Panc1 (cell line): ENCODE data around the gene AP1B1. TPM values are rescaled to one million over a fixed set of nuclear protein-coding genes. Genes with fewer than 3 reads are reported as not detected.

Experiments
- ATAC-seq: fragments of 200-7000 bp; cut with Tn5 transposase; 2 replicates; pipeline ENCODE4 v1.9.1; 2020; ENCODE audit warnings: mild to moderate bottlenecking, moderate library complexity
- BruUV-seq: library from RNA; stranded (reverse); fragments of 400-500 nt; replicated peaks from 2 replicates; lab custom pipeline; 2021; lab: Mats Ljungman, UMichigan
- CTCF ChIA-PET: fragments of 300-600 bp; sonication (Branson Sonifier 250); formaldehyde crosslinking; loops from one replicate; lab custom pipeline; 2022; ENCODE audit warnings: antibody characterized with exemption; lab: Charles Lee
- POLR2A ChIA-PET: fragments of 300-600 bp; sonication (Branson Sonifier 250); formaldehyde crosslinking; loops from one replicate; lab custom pipeline; 2022; ENCODE audit warnings: antibody characterized with exemption; lab: Charles Lee
- DNase-seq: peaks from one replicate; pipeline ENCODE4 v3.0.0-alpha.2; 2010; ENCODE audit warnings: low read depth, low spot score
- H3K27ac ChIP-seq: 2 replicates; pipeline ENCODE4 v1.5.1; 2011; ENCODE audit warnings: mild to moderate bottlenecking, low read length, inconsistent platforms
- H3K27me3 ChIP-seq: fragments of 200-500 bp; sonication (Bioruptor generic); 2 replicates; pipeline ENCODE4 v1.6.0; 2014; ENCODE audit warnings: low read length, inconsistent platforms; ENCODE audit not compliant: control insufficient read depth, insufficient read depth
- H3K36me3 ChIP-seq: fragments of 200-500 bp; sonication (Bioruptor generic); 2 replicates; pipeline ENCODE4 v1.5.1; 2014; ENCODE audit warnings: inconsistent platforms, mild to moderate bottlenecking, low read length, moderate library complexity; ENCODE audit not compliant: control insufficient read depth, insufficient read depth
- H3K4me1 ChIP-seq: 2 replicates; pipeline ENCODE4 v1.5.1; 2011; ENCODE audit warnings: inconsistent platforms, mild to moderate bottlenecking, low read length, moderate library complexity; ENCODE audit not compliant: control insufficient read depth, insufficient read depth
- H3K4me3 ChIP-seq, 2 experiments: 2 replicates each; pipeline ENCODE4 v1.5.1; 2011 to 2012; ENCODE audit warnings: low read depth in 2 of 2, low read length in 2 of 2, mild to moderate bottlenecking in 2 of 2, inconsistent platforms in 1 of 2, moderate library complexity in 1 of 2
- H3K9me3 ChIP-seq: fragments of 200-500 bp; sonication (Bioruptor generic); 2 replicates; pipeline ENCODE4 v1.5.1; 2014; ENCODE audit warnings: low read depth, mild to moderate bottlenecking, inconsistent platforms, low read length, moderate library complexity; ENCODE audit not compliant: control insufficient read depth, insufficient read depth
- POLR2AphosphoS5 ChIP-seq: IDR thresholded peaks from 2 replicates; pipeline ENCODE4 v1.6.1; 2012; ENCODE audit warnings: mild to moderate bottlenecking, low read depth, low read length, moderate library complexity
- REST ChIP-seq, 2 experiments: IDR thresholded peaks; 2 replicates each; pipeline ENCODE4 v1.6.1; 2011 to 2012; ENCODE audit warnings: low read depth in 2 of 2, control low read depth in 1 of 2, low read length in 1 of 2, mild to moderate bottlenecking in 1 of 2, moderate library complexity in 1 of 2; ENCODE audit not compliant: insufficient read depth in 1 of 2
- SIN3A ChIP-seq: IDR thresholded peaks from 2 replicates; pipeline ENCODE4 v1.6.1; 2012; ENCODE audit warnings: low read depth, mild to moderate bottlenecking, low read length, moderate library complexity, borderline replicate concordance; ENCODE audit not compliant: insufficient read depth
- TCF7L2 ChIP-seq: IDR thresholded peaks from 2 replicates; pipeline ENCODE4 v1.6.1; 2011; ENCODE audit warnings: mild to moderate bottlenecking, low read depth, low read length, inconsistent platforms
- in situ Hi-C: cut with HindIII; loops from 2 replicates; pipeline ENCODE4 v1.10.0; 2016; ENCODE audit warnings: low sequenced_read_pairs, low pct_unique_long_range_greater_than_20kb
- intact Hi-C: fragments of 100-400 bp; cut with micrococcal nuclease; formaldehyde crosslinking; loops from one replicate; pipeline ENCODE4 v1.10.0; 2022; ENCODE audit not compliant: unreplicated experiment
- total RNA-seq: library from RNA; stranded (reverse); gene quantifications from one replicate; pipeline ENCODE4 v1.2.1, GENCODE V29; 2021; ENCODE audit not compliant: unreplicated experiment
- TF ChIP-seq, protein P1 (sequence below): fragments of 450-650 bp; IDR thresholded peaks from 2 replicates; pipeline ENCODE4 v1.5.1; 2017; ENCODE audit warnings: mild to moderate bottlenecking

AP1B1 gene
- total RNA-seq, 1 experiment from 2014 or later, result 48.6 TPM

DNA sequence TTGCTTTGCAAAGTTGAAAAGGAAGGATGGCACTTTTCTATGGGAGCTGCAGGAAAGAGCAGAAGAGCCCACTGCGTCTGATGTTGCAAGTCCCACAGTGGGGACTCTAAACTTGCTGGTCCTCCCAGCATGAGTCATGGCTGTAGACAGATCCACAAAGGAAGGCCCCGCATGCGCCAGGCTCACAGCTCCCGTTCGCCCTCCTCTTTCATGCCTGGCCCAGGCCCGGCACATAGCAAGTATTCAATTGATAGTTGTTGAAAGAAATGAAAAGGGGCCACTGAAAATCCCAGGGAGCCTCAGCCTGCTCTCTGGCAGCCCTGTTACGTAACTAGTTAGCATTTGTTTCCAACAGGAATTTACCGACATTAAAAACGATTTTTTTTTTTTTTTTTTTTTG lies 18.9 kb downstream of the AP1B1 start:
- H3K9me3 ChIP-seq, result no peaks in the 10 kb centered on the region
- no peaks in the 10 kb centered on the region for H3K36me3 ChIP-seq
- ATAC-seq (no peak), DNase-seq (no peak)
- intact Hi-C loops, result no loop called here
- no peaks in the 10 kb centered on the region for H3K27me3 ChIP-seq
- no TSS peak for BruUV-seq
- H3K27ac ChIP-seq, result no peak overlapping the region
- no peaks in the 10 kb centered on the region for H3K4me1 ChIP-seq
- CTCF ChIA-PET, result no interaction called here
- POLR2A ChIA-PET, result no interaction called here
- TF ChIP-seq POLR2AphosphoS5 (no peak), TCF7L2 (no peak), REST (IDR thresholded peaks at IDR 0.05; ENCODE audit: insufficient read depth in 1 of 2, low read depth in 2 of 2, low read length in 1 of 2) (no peak), SIN3A (no peak)
- TF ChIP-seq, protein P1, sequence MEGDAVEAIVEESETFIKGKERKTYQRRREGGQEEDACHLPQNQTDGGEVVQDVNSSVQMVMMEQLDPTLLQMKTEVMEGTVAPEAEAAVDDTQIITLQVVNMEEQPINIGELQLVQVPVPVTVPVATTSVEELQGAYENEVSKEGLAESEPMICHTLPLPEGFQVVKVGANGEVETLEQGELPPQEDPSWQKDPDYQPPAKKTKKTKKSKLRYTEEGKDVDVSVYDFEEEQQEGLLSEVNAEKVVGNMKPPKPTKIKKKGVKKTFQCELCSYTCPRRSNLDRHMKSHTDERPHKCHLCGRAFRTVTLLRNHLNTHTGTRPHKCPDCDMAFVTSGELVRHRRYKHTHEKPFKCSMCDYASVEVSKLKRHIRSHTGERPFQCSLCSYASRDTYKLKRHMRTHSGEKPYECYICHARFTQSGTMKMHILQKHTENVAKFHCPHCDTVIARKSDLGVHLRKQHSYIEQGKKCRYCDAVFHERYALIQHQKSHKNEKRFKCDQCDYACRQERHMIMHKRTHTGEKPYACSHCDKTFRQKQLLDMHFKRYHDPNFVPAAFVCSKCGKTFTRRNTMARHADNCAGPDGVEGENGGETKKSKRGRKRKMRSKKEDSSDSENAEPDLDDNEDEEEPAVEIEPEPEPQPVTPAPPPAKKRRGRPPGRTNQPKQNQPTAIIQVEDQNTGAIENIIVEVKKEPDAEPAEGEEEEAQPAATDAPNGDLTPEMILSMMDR, result no peak
- H3K4me3 ChIP-seq, result no peak overlapping the region
- in situ Hi-C loops, result no loop called here

DNA sequence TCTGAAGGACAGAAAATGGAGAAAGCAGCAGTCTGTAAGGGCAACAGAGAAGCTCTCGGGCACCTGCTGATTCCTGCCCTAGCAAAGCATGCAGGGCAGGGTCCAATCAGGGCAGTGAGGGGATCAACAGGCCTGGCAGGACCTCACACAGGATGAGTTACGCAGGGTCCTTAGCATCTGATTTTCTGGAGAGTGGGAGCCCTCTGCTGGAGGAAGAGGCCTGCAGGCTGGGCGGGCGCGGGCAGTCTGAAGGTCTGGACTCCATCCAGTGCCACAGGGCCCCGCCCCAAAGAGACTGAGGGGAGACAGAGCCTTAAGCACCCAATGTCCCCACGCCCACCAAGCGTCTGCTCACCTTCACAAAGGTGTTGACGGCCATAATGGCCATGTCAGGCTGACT lies 28.9 kb downstream of the AP1B1 start:
- no TSS peak for BruUV-seq
- intact Hi-C loops, result no loop called here
- in situ Hi-C loops, result no loop called here

More for the DNA sequence above, 28.9 kb downstream of the AP1B1 start:
- TF ChIP-seq POLR2AphosphoS5, result no peak
- TF ChIP-seq, protein P1, result peak; percentile 74; the same call in 1 of the 2 replicates
- no peak for TF ChIP-seq SIN3A
- no peak for TF ChIP-seq TCF7L2
- no peak for TF ChIP-seq REST (IDR thresholded peaks at IDR 0.05; ENCODE audit: insufficient read depth in 1 of 2, low read depth in 2 of 2, low read length in 1 of 2)
- no peak overlapping the region for H3K27ac ChIP-seq
- no peaks in the 10 kb centered on the region for H3K27me3 ChIP-seq
- ATAC-seq (peak; percentile 81), DNase-seq (no peak)
- ChIA-PET CTCF (interaction anchor here (0.6 kb wide), 2 partner anchors 57 to 294 kb away, joined by 3 read pairs; no protein-coding TSS in a partner anchor), POLR2A (no interaction called here)
- no peaks in the 10 kb centered on the region for H3K4me1 ChIP-seq
- no peaks in the 10 kb centered on the region; the same call in 1 of the 2 replicates for H3K36me3 ChIP-seq
- H3K9me3 ChIP-seq, result no peaks in the 10 kb centered on the region
- no peak overlapping the region for H3K4me3 ChIP-seq
